HG02763 (cell line): ENCODE data around the gene DPAGT1.
A peak's percentile ranks its signal among the peaks of the same experiment; 100 is the strongest.
"Not testable (repeated sequence)": the region's sequence is repeated elsewhere in the genome, so short reads cannot be mapped to it uniquely, and the experiment has no call there.

Source experiments
- ATAC-seq: cut with Tn5 transposase; IDR thresholded peaks from one replicate; pipeline ENCODE4 v1.9.1; 2021; ENCODE audit warnings: mild to moderate bottlenecking, moderate library complexity; ENCODE audit not compliant: unreplicated experiment

The DPAGT1 gene

GRCh38 chr11:119062779-119063178 is 38.9 kb downstream of the DPAGT1 start:
- ATAC-seq = no peak

- ATAC-seq = no peak
These were observed 40.4 kb downstream of the DPAGT1 start for GRCh38 chr11:119061256-119061655.

GRCh38 chr11:119059128-119059527 is 42.5 kb downstream of the DPAGT1 start:
- not testable (repeated sequence) for ATAC-seq

GRCh38 chr11:119057000-119057769 is 44.5 kb downstream of the DPAGT1 start, which contains the start of gene HYOU1:
HYOU1 (minus strand) TSS chr11:119057205; CDS start chr11:119056160, 1,045 bp downstream.
- ATAC-seq = peak; percentile 91

- ATAC-seq = no peak
These were observed 45.1 kb downstream of the DPAGT1 start for GRCh38 chr11:119056421-119056999.

- no peak for ATAC-seq
These were observed 45.8 kb downstream of the DPAGT1 start for GRCh38 chr11:119055901-119056300.

- ATAC-seq = no peak
These were observed 47.2 kb downstream of the DPAGT1 start for GRCh38 chr11:119054418-119054817.

- no peak for ATAC-seq
These were observed 49.4 kb downstream of the DPAGT1 start for GRCh38 chr11:119052163-119052814.

- ATAC-seq = peak; percentile 60
These were observed 50.1 kb downstream of the DPAGT1 start for GRCh38 chr11:119051440-119052162.

GRCh38 chr11:119049081-119049480 is 52.6 kb downstream of the DPAGT1 start:
- ATAC-seq = no peak

- no peak for ATAC-seq
These were observed 53.0 kb downstream of the DPAGT1 start for GRCh38 chr11:119048644-119049043.

GRCh38 chr11:119047205-119047604 is 54.4 kb downstream of the DPAGT1 start:
- no peak for ATAC-seq
